Measurements from ENCODE around the gene TBX2.

The TBX2 gene

GRCh38 chr17:61418449-61418848 lies 18.8 kb downstream of the TBX2 start:
- no peak for TF ChIP-seq CTCF (conservative IDR thresholded peaks at IDR 0.05; ENCODE audit: low read depth, low read length)
- no peak overlapping the region for H3K4me2 ChIP-seq
- H3K27ac ChIP-seq: no peak overlapping the region
- H4K20me1 ChIP-seq (ENCODE audit: insufficient read depth): no peaks in the 10 kb centered on the region
- no peaks in the 10 kb centered on the region for H3K4me1 ChIP-seq (ENCODE audit: low read depth, poor library complexity, severe bottlenecking)
- H3K79me2 ChIP-seq (ENCODE audit: insufficient read depth, low read depth): no peaks in the 10 kb centered on the region
- no peaks in the 10 kb centered on the region for H3K27me3 ChIP-seq (ENCODE audit: insufficient read depth, low read depth)
- H3K9ac ChIP-seq: no peak overlapping the region
- H3K36me3 ChIP-seq (ENCODE audit: insufficient read depth): no peaks in the 10 kb centered on the region
- H3K4me3 ChIP-seq (IDR thresholded peaks at IDR 0.05; ENCODE audit: insufficient read depth, low read depth, low read length): no peak overlapping the region
- H2AFZ ChIP-seq (ENCODE audit: low read depth): no peak overlapping the region

- Histone ChIP-seq H3K79me2 (ENCODE audit: insufficient read depth, low read depth) (no peaks in the 10 kb centered on the region), H3K4me1 (ENCODE audit: low read depth, poor library complexity, severe bottlenecking) (no peaks in the 10 kb centered on the region), H3K4me3 (IDR thresholded peaks at IDR 0.05; ENCODE audit: insufficient read depth, low read depth, low read length) (no peak overlapping the region), H3K27ac (no peak overlapping the region), H3K4me2 (no peak overlapping the region), H3K27me3 (ENCODE audit: insufficient read depth, low read depth) (no peaks in the 10 kb centered on the region), H3K36me3 (ENCODE audit: insufficient read depth) (no peaks in the 10 kb centered on the region), H3K9ac (no peak overlapping the region), H4K20me1 (ENCODE audit: insufficient read depth) (no peaks in the 10 kb centered on the region), H2AFZ (ENCODE audit: low read depth) (no peak overlapping the region)
- TF ChIP-seq CTCF (conservative IDR thresholded peaks at IDR 0.05; ENCODE audit: low read depth, low read length): no peak
Measured at GRCh38 chr17:61419496-61420046, 19.9 kb downstream of the TBX2 start.

GRCh38 chr17:61420052-61420451 lies 20.4 kb downstream of the TBX2 start:
- Histone ChIP-seq H3K9ac (no peak overlapping the region), H3K4me1 (ENCODE audit: low read depth, poor library complexity, severe bottlenecking) (no peaks in the 10 kb centered on the region), H4K20me1 (ENCODE audit: insufficient read depth) (no peaks in the 10 kb centered on the region), H3K36me3 (ENCODE audit: insufficient read depth) (no peaks in the 10 kb centered on the region), H3K27me3 (ENCODE audit: insufficient read depth, low read depth) (no peaks in the 10 kb centered on the region), H2AFZ (ENCODE audit: low read depth) (no peak overlapping the region), H3K4me3 (IDR thresholded peaks at IDR 0.05; ENCODE audit: insufficient read depth, low read depth, low read length) (no peak overlapping the region), H3K4me2 (no peak overlapping the region), H3K27ac (no peak overlapping the region), H3K79me2 (ENCODE audit: insufficient read depth, low read depth) (no peaks in the 10 kb centered on the region)
- TF ChIP-seq CTCF (conservative IDR thresholded peaks at IDR 0.05; ENCODE audit: low read depth, low read length): no peak

GRCh38 chr17:61420745-61421398 lies 21.2 kb downstream of the TBX2 start:
- H3K4me3 ChIP-seq (IDR thresholded peaks at IDR 0.05; ENCODE audit: insufficient read depth, low read depth, low read length): no peak overlapping the region
- no peak for TF ChIP-seq CTCF (conservative IDR thresholded peaks at IDR 0.05; ENCODE audit: low read depth, low read length)
- no peak overlapping the region for H3K4me2 ChIP-seq
- H4K20me1 ChIP-seq (ENCODE audit: insufficient read depth): no peaks in the 10 kb centered on the region
- H3K27ac ChIP-seq: no peak overlapping the region
- H3K36me3 ChIP-seq (ENCODE audit: insufficient read depth): no peaks in the 10 kb centered on the region
- no peaks in the 10 kb centered on the region for H3K4me1 ChIP-seq (ENCODE audit: low read depth, poor library complexity, severe bottlenecking)
- no peaks in the 10 kb centered on the region for H3K79me2 ChIP-seq (ENCODE audit: insufficient read depth, low read depth)
- no peak overlapping the region for H3K9ac ChIP-seq
- no peak overlapping the region for H2AFZ ChIP-seq (ENCODE audit: low read depth)
- H3K27me3 ChIP-seq (ENCODE audit: insufficient read depth, low read depth): no peaks in the 10 kb centered on the region
